B cell (primary cell): ENCODE results near the gene IL17B. TPM values are rescaled to one million over a fixed set of nuclear protein-coding genes. Genes with fewer than 3 reads are reported as not detected.

Experiments
- ATAC-seq: fragments of 200-7000 bp; cut with Tn5 transposase; one replicate; pipeline ENCODE4 v1.10.0; 2021; ENCODE audit warnings: low read depth, mild to moderate bottlenecking, moderate number of reproducible peaks, moderate library complexity
- CTCF ChIA-PET: fragments of 350-600 bp; sonication (Branson Sonifier 250); formaldehyde crosslinking; loops from one replicate; lab custom pipeline; 2021; ENCODE audit warnings: antibody characterized with exemption, inconsistent platforms; lab: Charles Lee
- POLR2A ChIA-PET: fragments of 350-600 bp; sonication (Branson Sonifier 250); formaldehyde crosslinking; loops from one replicate; lab custom pipeline; 2021; ENCODE audit warnings: antibody characterized with exemption; lab: Charles Lee
- DNase-seq: peaks from one replicate; pipeline ENCODE4 v3.0.0; 2013
- H2AFZ ChIP-seq: 2 replicates; pipeline ENCODE4 v1.6.1; 2012; ENCODE audit warnings: mild to moderate bottlenecking, low read depth, low read length; ENCODE audit not compliant: insufficient read depth, poor library complexity, severe bottlenecking
- H3K27ac ChIP-seq, 2 donors: 1 replicate in 1 of 2; 2 replicates in 1 of 2; pipeline ENCODE4 v1.5.1; 2012 to 2013; ENCODE audit warnings: low read length in 2 of 2, mild to moderate bottlenecking in 2 of 2, moderate library complexity in 1 of 2
- H3K27me3 ChIP-seq, 4 experiments: fragments of 200-600 bp in 1 of 4; sonication (generic) in 1 of 4; replicated peaks in 1 of 4; 1 replicate in 2 of 4; 2 replicates in 2 of 4; pipeline versions ENCODE4 v1.6.1 to v1.7.0; 2013 to 2016; ENCODE audit warnings: low read length in 3 of 4, mild to moderate bottlenecking in 2 of 4, mixed read lengths in 1 of 4, moderate library complexity in 1 of 4; ENCODE audit not compliant: insufficient read depth in 4 of 4, control insufficient read depth in 3 of 4; ENCODE audit errors: control extremely low read depth in 1 of 4
- H3K36me3 ChIP-seq, 2 experiments: replicated peaks in 1 of 2; 1 replicate in 1 of 2; 2 replicates in 1 of 2; pipeline versions ENCODE4 v1.6.1 to v1.7.1; 2013; ENCODE audit warnings: low read length in 1 of 2; ENCODE audit not compliant: insufficient read depth in 2 of 2, control insufficient read depth in 1 of 2; ENCODE audit errors: control extremely low read depth in 1 of 2, extremely low read depth in 1 of 2
- H3K4me1 ChIP-seq, 2 donors: fragments of 200-600 bp in 1 of 2; sonication (generic) in 1 of 2; 1 replicate in 1 of 2; 2 replicates in 1 of 2; pipeline versions ENCODE4 v1.5.1 to v1.6.1; 2013 to 2017; ENCODE audit warnings: low read length in 2 of 2; ENCODE audit not compliant: control insufficient read depth in 2 of 2, insufficient read depth in 2 of 2
- H3K4me2 ChIP-seq: replicated peaks from 2 replicates; pipeline ENCODE3; 2012; ENCODE audit warnings: mild to moderate bottlenecking, low read depth, low read length; ENCODE audit not compliant: poor library complexity, severe bottlenecking
- H3K4me3 ChIP-seq, 5 experiments: fragments of 200-600 bp in 1 of 5; sonication (generic) in 1 of 5; 1 replicate in 3 of 5; 2 replicates in 2 of 5; pipeline versions ENCODE4 v1.5.1 to v1.7.0; 2011 to 2016; ENCODE audit warnings: low read length in 4 of 5, mild to moderate bottlenecking in 4 of 5, low read depth in 2 of 5, control low read depth in 1 of 5, moderate library complexity in 1 of 5; ENCODE audit not compliant: insufficient read depth in 1 of 5; ENCODE audit errors: control extremely low read depth in 1 of 5, extremely low read depth in 1 of 5
- H3K79me2 ChIP-seq: fragments of 200-600 bp; sonication (generic); one replicate; pipeline ENCODE4 v1.6.0; 2016; ENCODE audit warnings: low read length; ENCODE audit not compliant: control insufficient read depth, insufficient read depth
- H3K9ac ChIP-seq: fragments of 200-600 bp; sonication (generic); 2 replicates; pipeline ENCODE4 v1.6.1; 2017; ENCODE audit warnings: mild to moderate bottlenecking, low read length, moderate library complexity
- H3K9me3 ChIP-seq, 3 donors: one replicate each; pipeline versions ENCODE4 v1.6.1 to v1.7.1; 2013; ENCODE audit warnings: low read length in 2 of 3; ENCODE audit not compliant: control insufficient read depth in 2 of 3, insufficient read depth in 1 of 3; ENCODE audit errors: control extremely low read depth in 1 of 3
- H4K20me1 ChIP-seq: 2 replicates; pipeline ENCODE4 v1.6.0; 2012; ENCODE audit warnings: mild to moderate bottlenecking, low read length; ENCODE audit not compliant: insufficient read depth, control insufficient read depth, poor library complexity, severe bottlenecking
- H3K27ac Mint-ChIP-seq: one replicate; pipeline ENCODE4 v1.8.0; 2021; ENCODE audit warnings: mixed read lengths
- H3K27me3 Mint-ChIP-seq: one replicate; pipeline ENCODE4 v1.8.0; 2021; ENCODE audit warnings: mixed read lengths
- H3K4me1 Mint-ChIP-seq: one replicate; pipeline ENCODE4 v1.8.0; 2021; ENCODE audit warnings: mixed read lengths
- H3K4me3 Mint-ChIP-seq: one replicate; pipeline ENCODE4 v1.8.0; 2021; ENCODE audit warnings: mixed read lengths
- H3K9me3 Mint-ChIP-seq: one replicate; pipeline ENCODE4 v1.8.0; 2022; ENCODE audit warnings: mixed read lengths; ENCODE audit not compliant: insufficient read depth
- EZH2 ChIP-seq: IDR thresholded peaks from 2 replicates; pipeline ENCODE4 v1.6.1; 2012; ENCODE audit warnings: borderline replicate concordance, low read depth, mild to moderate bottlenecking, moderate library complexity, low read length; ENCODE audit not compliant: insufficient read depth, poor library complexity, severe bottlenecking
- WGBS: methylation state at CpG from one replicate; pipeline ENCODE4 v1.1.5; 2013; ENCODE audit warnings: missing lambda C conversion rate; ENCODE audit not compliant: insufficient coverage; 5-methylcytosine and 5-hydroxymethylcytosine counted together
- intact Hi-C: fragments of 100-400 bp; cut with micrococcal nuclease; formaldehyde crosslinking; loops from one replicate; pipeline ENCODE4 v1.10.0; 2022
- polyA plus RNA-seq: library from polyadenylated mRNA; depleted of rRNA; stranded (reverse); fragments of >200 nt; gene quantifications from 2 replicates; pipeline ENCODE4 v1.2.3, GENCODE V29; 2012
- total RNA-seq, 2 donors: library from RNA; stranded (reverse); fragments of 120-200 nt in 1 of 2; gene quantifications; 1 replicate in 1 of 2; 2 replicates in 1 of 2; pipeline versions ENCODE4 v1.2.3 to v1.2.4, GENCODE V29; 2013 to 2022
- TF ChIP-seq, protein P1 (sequence below): fragments of 200-600 bp; IDR thresholded peaks from one replicate; pipeline ENCODE4 v1.8.0; 2022; ENCODE audit warnings: antibody characterized with exemption, mild to moderate bottlenecking

Gene IL17B
- total and polyA plus RNA-seq, 2 donors (not counting 1 experiment from before 2014, with no cell fraction given), result not detected

DNA sequence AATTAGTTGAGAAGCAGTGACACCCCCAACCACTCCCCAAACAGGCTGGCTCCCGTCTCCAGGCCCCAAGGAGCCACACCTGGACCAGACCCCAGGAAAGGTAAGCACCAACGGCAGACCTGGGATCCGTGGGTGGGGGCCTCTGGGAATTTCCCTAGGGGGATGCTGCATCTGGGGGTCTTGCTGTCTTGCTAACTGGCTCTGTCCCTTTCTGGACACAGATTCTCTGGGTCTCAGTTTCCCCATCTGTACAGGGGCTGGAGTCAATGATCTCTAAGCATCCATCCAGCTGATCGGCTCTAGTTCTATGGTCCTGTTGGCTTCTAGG lies 27.9 kb upstream of the IL17B start:
- H4K20me1 ChIP-seq, result no peaks in the 10 kb centered on the region
- H3K4me1 ChIP-seq, result no peaks in the 10 kb centered on the region
- no peak overlapping the region for H2AFZ ChIP-seq
- ATAC-seq (no peak), DNase-seq (no peak)
- TF ChIP-seq, protein P1, sequence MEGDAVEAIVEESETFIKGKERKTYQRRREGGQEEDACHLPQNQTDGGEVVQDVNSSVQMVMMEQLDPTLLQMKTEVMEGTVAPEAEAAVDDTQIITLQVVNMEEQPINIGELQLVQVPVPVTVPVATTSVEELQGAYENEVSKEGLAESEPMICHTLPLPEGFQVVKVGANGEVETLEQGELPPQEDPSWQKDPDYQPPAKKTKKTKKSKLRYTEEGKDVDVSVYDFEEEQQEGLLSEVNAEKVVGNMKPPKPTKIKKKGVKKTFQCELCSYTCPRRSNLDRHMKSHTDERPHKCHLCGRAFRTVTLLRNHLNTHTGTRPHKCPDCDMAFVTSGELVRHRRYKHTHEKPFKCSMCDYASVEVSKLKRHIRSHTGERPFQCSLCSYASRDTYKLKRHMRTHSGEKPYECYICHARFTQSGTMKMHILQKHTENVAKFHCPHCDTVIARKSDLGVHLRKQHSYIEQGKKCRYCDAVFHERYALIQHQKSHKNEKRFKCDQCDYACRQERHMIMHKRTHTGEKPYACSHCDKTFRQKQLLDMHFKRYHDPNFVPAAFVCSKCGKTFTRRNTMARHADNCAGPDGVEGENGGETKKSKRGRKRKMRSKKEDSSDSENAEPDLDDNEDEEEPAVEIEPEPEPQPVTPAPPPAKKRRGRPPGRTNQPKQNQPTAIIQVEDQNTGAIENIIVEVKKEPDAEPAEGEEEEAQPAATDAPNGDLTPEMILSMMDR, result no peak
- no peak for TF ChIP-seq EZH2
- Mint-ChIP-seq H3K27ac (no peak overlapping the region), H3K4me1 (no peaks in the 10 kb centered on the region), H3K9me3 (no peaks in the 10 kb centered on the region), H3K4me3 (no peak overlapping the region), H3K27me3 (peaks cover 16% of the 10 kb centered on the region)
- intact Hi-C loops, result no loop called here
- no peak overlapping the region for H3K4me3 ChIP-seq
- no peak overlapping the region for H3K27ac ChIP-seq
- no peak overlapping the region for H3K4me2 ChIP-seq
- H3K79me2 ChIP-seq, result no peaks in the 10 kb centered on the region
- no peak overlapping the region for H3K9ac ChIP-seq
- 80% methylated on average over 4 of the region's 4 CpGs for WGBS
- H3K36me3 ChIP-seq, result no peaks in the 10 kb centered on the region
- H3K27me3 ChIP-seq, result peaks cover 0 to 3% (median 0%) of the 10 kb centered on the region in 4 experiments
- POLR2A ChIA-PET, result no interaction called here
- CTCF ChIA-PET, result no interaction called here
- H3K9me3 ChIP-seq, result peaks cover 0 to 2% (median 0%) of the 10 kb centered on the region in 3 donors

DNA sequence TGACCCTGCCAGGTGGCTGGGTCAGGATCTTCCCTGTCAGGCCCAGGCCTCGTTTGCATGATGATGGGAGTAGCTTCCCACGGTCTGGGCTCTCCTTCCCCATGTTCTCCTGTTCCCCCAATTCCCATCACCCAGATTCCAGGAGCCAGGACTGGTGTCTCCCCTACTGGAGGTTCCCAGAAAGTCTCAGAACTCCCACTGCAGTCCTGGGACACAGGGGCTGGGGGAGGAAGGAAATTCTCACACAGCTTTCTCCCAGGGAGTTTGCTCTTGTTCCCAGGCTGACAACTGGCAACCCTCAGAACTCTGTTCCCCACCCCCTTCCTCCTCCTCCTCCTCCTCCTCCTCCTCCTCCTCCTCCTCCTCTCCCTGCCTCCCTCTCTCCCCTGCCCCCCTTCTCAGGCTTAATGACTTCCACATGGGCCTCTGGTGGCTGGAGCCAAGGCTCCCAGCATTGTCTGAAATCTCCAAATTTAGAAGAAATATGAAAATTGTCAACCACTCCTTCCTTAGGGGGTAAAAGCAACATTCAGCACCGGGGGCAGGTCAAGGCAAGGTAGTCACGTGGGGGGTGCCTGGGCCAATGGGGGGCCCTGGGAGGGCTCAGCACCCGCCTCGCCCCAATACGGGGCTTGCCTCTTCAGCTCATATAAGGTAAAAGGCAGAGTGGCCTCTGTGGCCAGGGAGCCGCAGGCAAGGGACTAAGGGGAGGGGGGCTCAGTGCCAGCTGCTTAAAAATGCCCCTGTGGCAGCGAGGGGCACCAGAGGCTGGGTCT lies 27.3 kb upstream of the IL17B start:
- POLR2A ChIA-PET, result no interaction called here

More for the DNA sequence above, 27.3 kb upstream of the IL17B start:
- Histone ChIP-seq H3K27me3 (peaks cover 0 to 3% (median 0%) of the 10 kb centered on the region in 4 experiments), H3K4me3 (no peak overlapping the region), H2AFZ (no peak overlapping the region), H3K36me3 (no peaks in the 10 kb centered on the region), H3K79me2 (no peaks in the 10 kb centered on the region), H3K27ac (no peak overlapping the region), H4K20me1 (no peaks in the 10 kb centered on the region), H3K9me3 (peaks cover 0 to 2% (median 0%) of the 10 kb centered on the region in 3 donors), H3K4me2 (no peak overlapping the region), H3K4me1 (no peaks in the 10 kb centered on the region), H3K9ac (no peak overlapping the region)
- no peaks in the 10 kb centered on the region for H3K9me3 Mint-ChIP-seq
- TF ChIP-seq, protein P1, result no peak
- no peak for TF ChIP-seq EZH2
- no peak for ATAC-seq
- no peak overlapping the region for H3K4me3 Mint-ChIP-seq
- 93% methylated on average over 7 of the region's 9 CpGs for WGBS
- H3K4me1 Mint-ChIP-seq, result no peaks in the 10 kb centered on the region
- no peak overlapping the region for H3K27ac Mint-ChIP-seq
- DNase-seq, result no peak
- H3K27me3 Mint-ChIP-seq, result peaks cover 19% of the 10 kb centered on the region
- intact Hi-C loops, result no loop called here
- CTCF ChIA-PET, result no interaction called here
